Activated naive CD8-positive, alpha-beta T cell treated with anti-CD3 and anti-CD28 coated beads, Interleukin-2, amount 10 ng/mL, durations not matched to agents 7 days and 5 days (primary cell): Measurements from ENCODE around the gene SHFL. TPM values are rescaled to one million over a fixed set of nuclear protein-coding genes. Genes with fewer than 3 reads are reported as not detected.

ENCODE experiments used
- ATAC-seq: fragments of 150-1000 bp; cut with Tn5 transposase; one replicate; pipeline ENCODE4 v1.10.0; 2021; ENCODE audit warnings: low read depth, moderate library complexity
- POLR2A ChIA-PET: fragments of 350-600 bp; sonication (Branson Sonifier 250); formaldehyde crosslinking; loops from one replicate; lab custom pipeline; 2021; ENCODE audit warnings: antibody characterized with exemption; lab: Charles Lee
- DNase-seq: peaks from one replicate; pipeline ENCODE4 v3.0.0; 2021
- H3K27ac Mint-ChIP-seq: one replicate; pipeline ENCODE4 v1.8.0; 2022; ENCODE audit warnings: mild to moderate bottlenecking, mixed read lengths
- H3K27me3 Mint-ChIP-seq: one replicate; pipeline ENCODE4 v1.8.0; 2022; ENCODE audit warnings: mild to moderate bottlenecking, moderate library complexity, mixed read lengths
- H3K36me3 Mint-ChIP-seq: one replicate; pipeline ENCODE4 v1.8.0; 2021; ENCODE audit warnings: mild to moderate bottlenecking, mixed read lengths
- H3K4me1 Mint-ChIP-seq: one replicate; pipeline ENCODE4 v1.8.0; 2021; ENCODE audit warnings: mixed read lengths
- H3K4me3 Mint-ChIP-seq: one replicate; pipeline ENCODE4 v1.8.0; 2022; ENCODE audit warnings: mild to moderate bottlenecking, moderate library complexity, mixed read lengths
- H3K9me3 Mint-ChIP-seq: one replicate; pipeline ENCODE4 v1.8.0; 2021; ENCODE audit warnings: mixed read lengths
- microRNA-seq: library from miRNA; unstranded; fragments of <30 nt; microRNA quantifications from one replicate; pipeline ENCODE4 v1.2.0, GENCODE V29; 2022
- total RNA-seq, 2 experiments: library from RNA; stranded (reverse); gene quantifications; one replicate each; pipeline ENCODE4 v1.2.3, GENCODE V29; 2021

The SHFL gene
- total RNA-seq, 2 experiments from 2014 or later = 118 to 126 TPM

DNA sequence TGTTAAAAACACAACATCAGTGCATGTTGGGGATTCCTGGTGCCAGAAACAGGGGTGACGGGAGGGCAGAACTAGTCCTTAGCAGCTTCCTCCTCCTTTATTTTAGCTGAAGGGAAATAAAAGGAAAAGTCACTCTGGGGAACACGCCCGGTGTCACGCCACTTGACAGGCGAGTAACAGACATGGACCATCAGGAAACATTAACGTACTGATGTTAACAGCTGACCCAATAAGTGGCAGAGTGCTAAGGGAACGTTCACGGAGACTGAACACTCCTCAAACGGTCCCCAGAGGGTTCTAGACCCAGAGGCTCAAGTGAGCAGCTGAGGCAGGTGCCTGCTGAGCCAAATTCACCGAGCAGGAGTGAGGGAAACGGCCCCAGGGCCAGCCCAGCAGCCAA lies 47.5 kb downstream of the SHFL start:
- Mint-ChIP-seq H3K4me1 (peaks cover 3% of the 10 kb centered on the region), H3K27me3 (no peaks in the 10 kb centered on the region), H3K9me3 (no peaks in the 10 kb centered on the region), H3K4me3 (no peak overlapping the region), H3K36me3 (peaks cover 22% of the 10 kb centered on the region), H3K27ac (no peak overlapping the region)
- ATAC-seq (no peak), DNase-seq (no peak)
- POLR2A ChIA-PET = interaction anchor here (0.5 to 1.3 kb wide), 4 partner anchors 9 to 254 kb away, joined by 3 to 6 read pairs (median 3); partner anchors contain the start of gene PPAN

DNA sequence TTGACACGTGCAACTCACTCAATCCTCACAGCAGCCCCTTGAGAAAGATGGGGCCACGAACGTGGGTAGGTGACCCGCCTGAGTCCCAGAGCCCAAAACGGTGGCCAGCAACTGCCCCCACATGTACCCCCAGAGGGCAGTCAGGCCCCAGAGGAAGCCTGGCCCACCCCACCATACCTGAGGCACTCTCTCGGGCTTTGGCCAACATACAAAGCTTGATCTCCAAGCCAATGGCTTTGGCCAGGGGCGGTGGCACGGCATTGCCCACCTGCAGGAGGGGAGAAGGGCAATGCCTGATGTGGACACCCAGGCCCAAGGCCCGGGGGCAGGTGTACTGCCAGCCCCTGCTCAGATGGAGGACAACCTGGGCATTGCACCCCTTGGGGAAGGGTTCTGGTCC lies 47.9 kb downstream of the SHFL start:
- no peak overlapping the region for H3K27ac Mint-ChIP-seq
- peaks cover 3% of the 10 kb centered on the region for H3K4me1 Mint-ChIP-seq
- no peaks in the 10 kb centered on the region for H3K9me3 Mint-ChIP-seq
- POLR2A ChIA-PET = interaction anchor here (1.0 kb wide), 1 partner anchor 28 kb away, joined by 3 read pairs; the partner anchor contains the start of gene PPAN
- no peak for ATAC-seq
- no peak overlapping the region for H3K4me3 Mint-ChIP-seq
- DNase-seq = no peak
- H3K36me3 Mint-ChIP-seq = peaks cover 23% of the 10 kb centered on the region
- no peaks in the 10 kb centered on the region for H3K27me3 Mint-ChIP-seq

DNA sequence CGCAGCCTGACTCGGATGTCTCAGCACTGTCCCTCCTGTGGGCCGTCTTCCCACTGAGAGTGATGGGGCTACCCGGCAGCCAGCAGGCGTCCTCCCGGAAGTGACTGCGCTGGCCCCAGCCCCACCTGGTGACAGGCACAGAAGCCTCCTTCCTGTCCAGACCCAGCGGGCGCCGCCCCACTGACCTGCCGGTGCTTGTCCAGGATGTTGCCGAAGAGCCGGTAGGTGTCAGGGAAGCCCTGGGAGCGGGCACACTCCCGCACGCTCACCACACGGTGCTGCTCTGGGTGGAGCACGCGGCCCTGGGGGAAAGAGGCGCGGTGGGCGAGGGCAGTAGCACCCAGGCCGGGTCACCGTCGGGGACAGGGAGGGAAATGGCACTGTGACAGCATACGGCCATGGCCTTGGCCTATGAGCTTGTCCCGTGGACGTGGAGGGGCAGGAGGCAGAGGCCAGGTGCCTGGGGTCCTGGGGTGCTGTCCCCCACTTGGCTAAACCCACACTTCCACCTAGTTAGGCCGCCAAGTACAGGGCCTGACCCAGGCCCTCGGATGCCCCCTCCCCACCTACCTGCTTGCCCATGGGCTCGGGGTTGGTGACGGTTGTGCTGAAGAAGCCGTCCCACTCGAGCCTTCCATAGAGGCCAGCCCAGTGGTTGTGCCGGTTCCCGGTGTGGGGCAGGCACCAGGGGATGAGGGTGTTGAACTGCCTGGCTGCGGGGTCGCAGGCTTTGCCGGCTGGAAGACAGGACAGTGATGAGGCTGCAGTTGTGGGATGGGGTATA lies 49.6 kb downstream of the SHFL start:
- H3K4me3 Mint-ChIP-seq = no peak overlapping the region
- DNase-seq (no peak), ATAC-seq (no peak)
- H3K27ac Mint-ChIP-seq = peak overlapping the region; percentile 65
- POLR2A ChIA-PET = interaction anchor here (1.1 kb wide), 1 partner anchor 13 kb away, joined by 3 read pairs; no protein-coding TSS in a partner anchor
- no peaks in the 10 kb centered on the region for H3K9me3 Mint-ChIP-seq
- peaks cover 2% of the 10 kb centered on the region for H3K4me1 Mint-ChIP-seq
- peaks cover 23% of the 10 kb centered on the region for H3K36me3 Mint-ChIP-seq
- H3K27me3 Mint-ChIP-seq = no peaks in the 10 kb centered on the region

DNA sequence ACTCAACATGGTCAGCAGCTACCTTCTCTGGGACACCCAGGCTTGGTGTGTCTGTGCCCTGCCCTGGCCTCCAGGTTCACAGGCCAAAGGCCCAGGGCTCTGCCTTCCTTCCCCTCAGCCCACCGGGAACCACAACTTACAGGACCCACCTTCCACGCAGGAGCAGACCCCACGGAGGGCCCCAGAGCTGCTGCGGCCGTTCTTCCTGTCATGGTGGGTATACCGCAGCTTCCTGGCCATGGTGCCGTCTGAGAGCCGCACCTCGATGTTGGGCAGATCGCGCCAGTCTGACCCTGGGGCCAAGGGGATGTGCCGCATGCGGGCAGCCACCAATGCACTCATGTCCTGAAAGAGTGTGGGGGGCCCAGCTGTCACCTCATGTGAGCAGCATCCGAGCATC lies 50.8 kb downstream of the SHFL start:
- no peaks in the 10 kb centered on the region for H3K27me3 Mint-ChIP-seq
- POLR2A ChIA-PET = no interaction called here
- no peak overlapping the region for H3K27ac Mint-ChIP-seq

DNA sequence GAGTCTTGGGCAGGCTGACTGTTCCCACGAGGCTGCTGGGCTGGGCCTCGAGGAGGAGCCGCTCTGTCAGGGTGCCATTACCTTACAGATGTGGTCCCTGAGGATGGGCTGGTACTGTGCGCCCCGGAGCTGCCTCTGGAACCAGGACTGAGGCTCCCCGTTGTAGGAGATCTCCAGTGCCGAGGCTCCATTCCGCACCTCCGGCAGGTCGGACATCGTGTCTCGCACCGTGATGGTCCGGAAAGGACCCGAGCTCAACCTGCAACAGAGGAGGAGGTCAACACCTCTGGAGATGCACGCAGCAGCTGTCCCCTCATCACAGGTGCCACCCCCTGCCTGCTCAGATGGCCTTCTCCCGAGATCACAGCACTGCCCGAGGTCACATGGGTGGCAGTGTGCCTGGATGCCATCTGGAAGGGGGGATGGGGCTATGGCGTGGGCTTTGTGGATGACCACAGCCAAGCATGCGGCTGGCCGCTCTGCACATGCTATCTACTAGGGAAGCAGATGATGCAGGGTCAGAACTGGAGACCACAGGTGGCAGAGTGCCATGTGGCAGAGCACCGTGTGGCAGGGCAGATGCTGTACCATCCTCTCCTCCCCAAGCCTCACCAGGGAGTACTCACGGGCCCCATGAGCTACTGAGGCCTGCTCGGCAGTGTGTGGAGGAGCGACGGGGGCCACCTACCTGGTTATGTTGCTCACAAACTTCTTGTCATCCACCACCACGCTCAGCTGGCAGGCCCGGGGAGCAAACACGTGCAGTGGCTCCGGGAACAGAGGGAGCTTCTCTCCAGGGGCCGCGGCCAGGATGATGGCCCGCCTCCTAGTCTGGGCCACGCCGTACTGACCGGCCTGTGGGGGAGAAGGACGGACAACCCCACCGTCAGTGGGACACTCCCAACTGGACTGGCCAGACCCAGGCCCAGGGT lies 51.9 kb downstream of the SHFL start:
- POLR2A ChIA-PET = interaction anchor here (1.3 kb wide), 1 partner anchor 56 kb away, joined by 5 read pairs; the partner anchor contains the start of gene DNMT1
- DNase-seq = no peak
- no peak overlapping the region for H3K4me3 Mint-ChIP-seq
- no peaks in the 10 kb centered on the region for H3K9me3 Mint-ChIP-seq
- H3K27me3 Mint-ChIP-seq = no peaks in the 10 kb centered on the region
- no peak overlapping the region for H3K27ac Mint-ChIP-seq
- no peak for ATAC-seq
- H3K4me1 Mint-ChIP-seq = peaks cover 10% of the 10 kb centered on the region
- peaks cover 22% of the 10 kb centered on the region for H3K36me3 Mint-ChIP-seq

More for the DNA sequence above, 50.8 kb downstream of the SHFL start:
- H3K4me3 Mint-ChIP-seq = no peak overlapping the region
- H3K9me3 Mint-ChIP-seq = no peaks in the 10 kb centered on the region
- peaks cover 21% of the 10 kb centered on the region for H3K36me3 Mint-ChIP-seq
- no peak for ATAC-seq
- DNase-seq = no peak
- peaks cover 5% of the 10 kb centered on the region for H3K4me1 Mint-ChIP-seq

DNA sequence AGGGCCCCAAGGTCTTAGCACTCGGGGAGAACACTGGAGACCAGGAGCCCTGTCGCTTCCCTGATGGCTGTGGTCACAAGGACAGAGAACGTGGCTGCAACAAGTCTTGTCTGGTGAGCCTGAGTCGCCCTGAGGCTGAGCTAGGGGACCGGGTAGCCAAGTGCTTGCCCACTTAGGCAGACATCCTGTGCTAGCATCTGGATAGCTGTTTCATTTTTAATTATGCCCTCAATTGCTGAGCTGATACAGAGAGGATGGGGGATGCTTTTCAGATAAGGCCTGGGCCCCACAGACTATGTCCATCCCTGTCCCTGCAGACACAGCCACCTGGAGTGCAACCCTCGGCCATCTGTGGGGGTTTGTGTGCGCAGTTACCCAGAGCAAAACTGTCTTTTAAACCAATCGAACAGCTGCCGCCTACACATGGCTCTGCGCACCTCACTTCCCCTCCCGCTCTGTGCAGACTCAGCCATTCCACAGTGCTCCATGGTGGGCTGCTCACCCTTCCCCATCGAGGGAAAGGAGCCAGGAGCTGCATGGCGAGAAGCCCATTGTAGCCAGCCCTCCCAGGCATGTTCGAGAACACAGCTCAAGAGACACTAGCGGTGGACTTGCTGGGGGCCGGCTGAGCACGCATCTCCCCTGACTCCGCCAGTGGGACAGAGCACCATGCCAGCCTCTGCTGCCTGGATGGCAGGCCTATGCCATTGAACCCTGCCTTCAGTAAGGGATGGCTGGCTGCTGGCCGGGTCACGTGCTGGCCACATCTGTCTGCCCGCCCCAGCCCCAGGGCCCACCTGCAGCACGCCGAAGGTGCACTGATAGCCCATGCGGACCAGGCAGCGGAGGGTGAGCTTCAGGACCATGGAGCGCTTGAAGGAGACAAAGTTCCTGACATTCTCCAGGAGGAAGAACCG lies 53.0 kb downstream of the SHFL start:
- Mint-ChIP-seq H3K4me3 (no peak overlapping the region), H3K4me1 (peaks cover 16% of the 10 kb centered on the region), H3K27ac (peak overlapping the region; percentile 60), H3K9me3 (no peaks in the 10 kb centered on the region), H3K27me3 (no peaks in the 10 kb centered on the region), H3K36me3 (peaks cover 22% of the 10 kb centered on the region)
- DNase-seq (no peak), ATAC-seq (no peak)
- POLR2A ChIA-PET = interaction anchor here (1.1 to 1.3 kb wide), 3 partner anchors 17 to 55 kb away, joined by 3 to 5 read pairs (median 3); partner anchors contain the start of gene DNMT1

DNA sequence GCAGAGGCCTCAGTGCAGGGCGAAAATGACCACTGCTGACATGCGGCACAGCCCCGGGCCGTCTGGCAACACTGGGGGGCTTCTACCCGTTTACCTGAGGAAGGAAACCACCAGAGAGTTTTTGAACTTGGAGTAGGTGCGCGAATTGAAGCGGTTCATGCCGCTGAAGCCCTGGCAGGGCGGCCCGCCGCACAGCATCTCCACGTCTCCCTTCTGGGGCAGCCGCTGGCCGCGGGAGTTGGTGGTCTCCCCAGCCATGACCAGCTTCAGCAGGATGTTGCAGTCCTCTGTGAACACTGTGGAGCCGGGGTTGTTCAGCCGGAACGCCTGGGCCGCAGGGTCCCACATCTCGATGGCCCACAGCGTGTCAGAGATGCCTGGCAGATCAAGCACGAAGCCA lies 53.8 kb downstream of the SHFL start:
- DNase-seq (no peak), ATAC-seq (no peak)
- no peaks in the 10 kb centered on the region for H3K27me3 Mint-ChIP-seq
- peaks cover 24% of the 10 kb centered on the region for H3K36me3 Mint-ChIP-seq
- H3K4me3 Mint-ChIP-seq = no peak overlapping the region
- no peaks in the 10 kb centered on the region for H3K9me3 Mint-ChIP-seq
- POLR2A ChIA-PET = interaction anchor here (1.1 kb wide), 2 partner anchors 18 to 30 kb away, joined by 3 read pairs; no protein-coding TSS in a partner anchor
- H3K27ac Mint-ChIP-seq = no peak overlapping the region
- peaks cover 16% of the 10 kb centered on the region for H3K4me1 Mint-ChIP-seq

DNA sequence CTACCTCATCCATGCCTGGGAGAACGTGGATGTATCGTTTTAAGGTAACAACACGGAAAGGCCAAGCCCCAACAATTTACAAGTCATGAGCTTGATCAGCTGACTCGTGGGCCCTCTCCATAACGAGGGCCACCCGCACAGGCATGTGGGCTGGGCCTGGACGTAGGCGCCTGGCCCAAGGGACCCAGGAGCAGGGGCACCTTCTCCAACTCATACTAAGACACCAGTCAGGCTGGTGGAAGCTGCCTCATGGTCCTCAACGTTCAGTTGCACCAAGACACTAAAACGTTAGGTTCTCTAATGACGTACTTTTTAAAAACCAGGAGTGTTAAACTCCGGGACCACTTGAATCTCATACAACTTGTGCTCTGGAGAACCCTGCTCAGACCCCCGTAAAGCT lies 55.4 kb downstream of the SHFL start:
- H3K9me3 Mint-ChIP-seq = no peaks in the 10 kb centered on the region
- H3K27me3 Mint-ChIP-seq = no peaks in the 10 kb centered on the region
- POLR2A ChIA-PET = no interaction called here
- no peak for DNase-seq
- peak overlapping the region; percentile 98 for H3K27ac Mint-ChIP-seq
- H3K4me1 Mint-ChIP-seq = peaks cover 25% of the 10 kb centered on the region
- ATAC-seq = no peak
- no peak overlapping the region for H3K4me3 Mint-ChIP-seq
- H3K36me3 Mint-ChIP-seq = peaks cover 36% of the 10 kb centered on the region

DNA sequence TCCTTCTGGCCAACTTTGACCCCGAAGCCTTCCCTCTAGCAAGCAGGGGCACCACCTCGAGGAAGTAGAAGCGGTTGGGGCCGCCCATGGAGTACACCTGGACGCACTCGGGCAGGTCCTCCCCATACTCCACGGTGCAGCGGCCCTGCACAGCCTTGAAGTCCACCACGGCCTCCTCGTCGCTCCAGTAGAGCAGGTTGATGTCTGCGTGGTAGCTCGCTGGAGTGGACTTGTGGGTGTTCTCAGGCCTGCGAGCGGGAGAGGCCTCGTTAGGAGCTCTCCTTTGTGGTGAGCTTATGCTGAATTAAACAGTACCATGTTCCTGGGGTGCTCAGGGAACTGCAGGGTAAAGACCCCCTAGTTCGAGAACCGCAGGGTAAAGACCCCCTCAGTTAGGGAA lies 55.9 kb downstream of the SHFL start:
- POLR2A ChIA-PET = interaction anchor here (1.0 to 1.5 kb wide), 2 partner anchors 23 to 53 kb away, joined by 3 to 10 read pairs; partner anchors contain the start of genes DNMT1 and EIF3G
- no peaks in the 10 kb centered on the region for H3K9me3 Mint-ChIP-seq
- peaks cover 36% of the 10 kb centered on the region for H3K36me3 Mint-ChIP-seq
- ATAC-seq = no peak
- H3K27me3 Mint-ChIP-seq = no peaks in the 10 kb centered on the region
- H3K4me3 Mint-ChIP-seq = no peak overlapping the region
- H3K27ac Mint-ChIP-seq = peak overlapping the region; percentile 98
- no peak for DNase-seq
- peaks cover 26% of the 10 kb centered on the region for H3K4me1 Mint-ChIP-seq

Small RNA genes lying within 50 kb of the gene (microRNA-seq; reads per million reads assigned to microRNA genes)
- not detected for gene MIR5589

Other genes with a start within 250 kb of the SHFL start
- 10 to 100 TPM; 17.3 to 17.9 TPM for gene OLFM2, start 149.8 kb upstream of the SHFL start, total RNA-seq
- under 1 TPM; 0.08 to 0.17 TPM for gene COL5A3, start 75.8 kb upstream of the SHFL start, total RNA-seq
- not detected for gene RDH8, start 72.8 kb upstream of the SHFL start, total RNA-seq
- 1 to 10 TPM; 3.8 to 4.7 TPM for gene ANGPTL6, start 16.4 kb downstream of the SHFL start, total RNA-seq
- gene PPAN, start 20.0 kb downstream of the SHFL start, total RNA-seq = 100 to 1,000 TPM; 104 to 112 TPM
- 10 to 100 TPM; 51.8 to 53.6 TPM for gene P2RY11, start 25.4 kb downstream of the SHFL start, total RNA-seq
- gene EIF3G, start 33.6 kb downstream of the SHFL start, total RNA-seq = 100 to 1,000 TPM; 262 to 264 TPM
- gene DNMT1, start 108.6 kb downstream of the SHFL start, total RNA-seq = 100 to 1,000 TPM; 347 to 384 TPM
- 1 to 10 TPM; 6.4 to 7.1 TPM for gene S1PR2, start 145.0 kb downstream of the SHFL start, total RNA-seq
- gene MRPL4, start 165.9 kb downstream of the SHFL start, total RNA-seq = 10 to 100 TPM; 55.8 to 59.9 TPM
- 10 to 100 TPM in 1 of 2 experiments, 1 to 10 TPM in 1; 9.5 to 11.7 TPM for gene ICAM1, start 184.8 kb downstream of the SHFL start, total RNA-seq
- 1 to 10 TPM; 1.2 to 1.7 TPM for gene ICAM4, start 200.6 kb downstream of the SHFL start, total RNA-seq
- gene ICAM5, start 203.6 kb downstream of the SHFL start, total RNA-seq = under 1 TPM; 0.62 to 0.83 TPM
- 1 to 10 TPM; 3.9 to 5.0 TPM for gene ZGLP1, start 223.5 kb downstream of the SHFL start, total RNA-seq
- 1 to 10 TPM; 7.6 to 9.4 TPM for gene FDX2, start 229.7 kb downstream of the SHFL start, total RNA-seq
- gene RAVER1, start 247.2 kb downstream of the SHFL start, total RNA-seq = 10 to 100 TPM; 77.9 to 78.5 TPM